Astrocyte (in vitro differentiated cells and primary cell): ENCODE measurements around the gene CHKA. TPM values are rescaled to one million over a fixed set of nuclear protein-coding genes. Genes with fewer than 3 reads are reported as not detected.

ENCODE experiments used
- DNase-seq: peaks from one replicate; pipeline ENCODE4 v3.0.0-alpha.2; 2010; ENCODE audit warnings: low read depth
- FAIRE-seq: peaks from 2 replicates; lab custom pipeline; 2011; peaks lifted over from hg19 to GRCh38; lab: Jason Lieb, UNC
- H2AFZ ChIP-seq: 2 replicates; pipeline ENCODE4 v1.6.0; 2012; ENCODE audit warnings: low read depth, low read length, inconsistent platforms
- H3K27ac ChIP-seq: 2 replicates; pipeline ENCODE4 v1.5.1; 2011; ENCODE audit warnings: low read depth, low read length, inconsistent platforms
- H3K27me3 ChIP-seq: 2 replicates; pipeline ENCODE4 v1.6.0; 2011; ENCODE audit warnings: low read length, inconsistent platforms; ENCODE audit not compliant: insufficient read depth
- H3K36me3 ChIP-seq: 2 replicates; pipeline ENCODE4 v1.5.1; 2011; ENCODE audit warnings: low read length, inconsistent platforms; ENCODE audit not compliant: insufficient read depth
- H3K4me1 ChIP-seq: 2 replicates; pipeline ENCODE4 v1.5.1; 2011; ENCODE audit warnings: low read length, inconsistent platforms; ENCODE audit not compliant: insufficient read depth
- H3K4me2 ChIP-seq: 2 replicates; pipeline ENCODE4 v1.6.0; 2012; ENCODE audit warnings: low read length, inconsistent platforms
- H3K4me3 ChIP-seq: 2 replicates; pipeline ENCODE4 v1.5.1; 2011; ENCODE audit warnings: low read depth, mild to moderate bottlenecking, low read length, inconsistent platforms; ENCODE audit not compliant: insufficient read depth
- H3K79me2 ChIP-seq: 2 replicates; pipeline ENCODE4 v1.6.0; 2012; ENCODE audit warnings: mild to moderate bottlenecking, low read length, inconsistent platforms; ENCODE audit not compliant: insufficient read depth
- H3K9ac ChIP-seq: 2 replicates; pipeline ENCODE4 v1.6.0; 2012; ENCODE audit warnings: mild to moderate bottlenecking, low read length, inconsistent platforms
- H3K9me3 ChIP-seq: 2 replicates; pipeline ENCODE4 v1.5.1; 2012; ENCODE audit warnings: low read depth, mild to moderate bottlenecking, low read length, inconsistent platforms; ENCODE audit not compliant: insufficient read depth
- H4K20me1 ChIP-seq: 2 replicates; pipeline ENCODE4 v1.6.0; 2012; ENCODE audit warnings: low read length, inconsistent platforms; ENCODE audit not compliant: insufficient read depth
- H3K27ac Mint-ChIP-seq: one replicate; pipeline ENCODE4 v1.8.0; 2021; ENCODE audit warnings: mild to moderate bottlenecking, mixed read lengths; ENCODE audit not compliant: unreplicated experiment
- H3K27me3 Mint-ChIP-seq: one replicate; pipeline ENCODE4 v1.8.0; 2021; ENCODE audit warnings: low read depth, mixed read lengths; ENCODE audit not compliant: unreplicated experiment
- H3K36me3 Mint-ChIP-seq: one replicate; pipeline ENCODE4 v1.8.0; 2021; ENCODE audit warnings: low read depth, mixed read lengths; ENCODE audit not compliant: unreplicated experiment
- H3K4me1 Mint-ChIP-seq: one replicate; pipeline ENCODE4 v1.8.0; 2021; ENCODE audit warnings: low read depth, mixed read lengths; ENCODE audit not compliant: unreplicated experiment
- H3K4me3 Mint-ChIP-seq: one replicate; pipeline ENCODE4 v1.8.0; 2021; ENCODE audit warnings: mild to moderate bottlenecking, moderate library complexity, mixed read lengths; ENCODE audit not compliant: unreplicated experiment
- H3K9me3 Mint-ChIP-seq: one replicate; pipeline ENCODE4 v1.8.0; 2021; ENCODE audit warnings: mild to moderate bottlenecking, mixed read lengths; ENCODE audit not compliant: unreplicated experiment
- CTCF ChIP-seq: IDR thresholded peaks from 2 replicates; pipeline ENCODE4 v1.5.1; 2011; ENCODE audit warnings: low read depth, mild to moderate bottlenecking, inconsistent platforms, low read length, moderate library complexity; ENCODE audit not compliant: insufficient read depth
- EZH2 ChIP-seq: IDR thresholded peaks from 2 replicates; pipeline ENCODE4 v1.6.1; 2012; ENCODE audit warnings: mild to moderate bottlenecking, low read length, inconsistent platforms; ENCODE audit not compliant: insufficient read depth
- total RNA-seq: library from RNA; stranded (reverse); gene quantifications from 2 replicates; pipeline ENCODE4 v1.2.1, GENCODE V29; 2021

The CHKA gene
- total RNA-seq, 1 donor from 2014 or later = 37.7 TPM

- Mint-ChIP-seq H3K27ac (no peak overlapping the region), H3K36me3 (peaks cover 21% of the 10 kb centered on the region), H3K4me1 (peaks cover 12% of the 10 kb centered on the region), H3K9me3 (no peaks in the 10 kb centered on the region), H3K4me3 (no peak overlapping the region), H3K27me3 (no peaks in the 10 kb centered on the region)
- no peaks in the 10 kb centered on the region for H3K9me3 ChIP-seq
- no peak overlapping the region for H2AFZ ChIP-seq
- H4K20me1 ChIP-seq = peaks cover 12% of the 10 kb centered on the region
- peak; percentile 20 for DNase-seq
- TF ChIP-seq CTCF = no peak
- no peak for TF ChIP-seq EZH2
- H3K9ac ChIP-seq = no peak overlapping the region
- H3K27me3 ChIP-seq = no peaks in the 10 kb centered on the region
- no peak overlapping the region for H3K4me3 ChIP-seq
- H3K36me3 ChIP-seq = peaks cover 23% of the 10 kb centered on the region
- H3K79me2 ChIP-seq = no peaks in the 10 kb centered on the region
- H3K4me2 ChIP-seq = no peak overlapping the region
- FAIRE-seq = no peak
- H3K4me1 ChIP-seq = no peaks in the 10 kb centered on the region
- H3K27ac ChIP-seq = no peak overlapping the region
Measured at GRCh38 chr11:68164437-68164836, 43.2 kb upstream of the CHKA start.

- H3K36me3 Mint-ChIP-seq = peaks cover 22% of the 10 kb centered on the region
- H3K27me3 Mint-ChIP-seq = no peaks in the 10 kb centered on the region
Measured at GRCh38 chr11:68163691-68164090, 42.5 kb upstream of the CHKA start.

More at GRCh38 chr11:68163691-68164090, 42.5 kb upstream of the CHKA start:
- Histone ChIP-seq H3K9me3 (no peaks in the 10 kb centered on the region), H3K27ac (no peak overlapping the region), H3K4me3 (no peak overlapping the region), H2AFZ (no peak overlapping the region), H3K4me1 (no peaks in the 10 kb centered on the region), H3K4me2 (no peak overlapping the region), H4K20me1 (peaks cover 12% of the 10 kb centered on the region), H3K79me2 (no peaks in the 10 kb centered on the region), H3K36me3 (peaks cover 16% of the 10 kb centered on the region), H3K9ac (no peak overlapping the region), H3K27me3 (no peaks in the 10 kb centered on the region)
- Mint-ChIP-seq H3K27ac (no peak overlapping the region), H3K4me3 (no peak overlapping the region), H3K9me3 (no peaks in the 10 kb centered on the region), H3K4me1 (peaks cover 12% of the 10 kb centered on the region)
- TF ChIP-seq CTCF (no peak), EZH2 (no peak)
- FAIRE-seq = no peak
- no peak for DNase-seq
